GM13976 (cell line): ENCODE measurements around the gene C9orf50.

Source experiments
- DNase-seq: peaks from one replicate; pipeline ENCODE4 v3.0.0; 2012; ENCODE audit warnings: low spot score
- in situ Hi-C: fragments of 300-500 bp; cut with MboI; formaldehyde crosslinking; loops from one replicate; pipeline ENCODE4 v1.12.0; 2022; ENCODE audit warnings: low sequenced_read_pairs, mixed read lengths, inconsistent platforms; ENCODE audit not compliant: unreplicated experiment
- TF ChIP-seq, protein P1 (sequence below): IDR thresholded peaks from 2 replicates; pipeline ENCODE4 v1.5.1; 2012; ENCODE audit warnings: borderline replicate concordance, mild to moderate bottlenecking; ENCODE audit not compliant: insufficient read depth; ENCODE audit errors: extremely low read depth, missing control alignments, control extremely low read depth

C9orf50 gene

DNA sequence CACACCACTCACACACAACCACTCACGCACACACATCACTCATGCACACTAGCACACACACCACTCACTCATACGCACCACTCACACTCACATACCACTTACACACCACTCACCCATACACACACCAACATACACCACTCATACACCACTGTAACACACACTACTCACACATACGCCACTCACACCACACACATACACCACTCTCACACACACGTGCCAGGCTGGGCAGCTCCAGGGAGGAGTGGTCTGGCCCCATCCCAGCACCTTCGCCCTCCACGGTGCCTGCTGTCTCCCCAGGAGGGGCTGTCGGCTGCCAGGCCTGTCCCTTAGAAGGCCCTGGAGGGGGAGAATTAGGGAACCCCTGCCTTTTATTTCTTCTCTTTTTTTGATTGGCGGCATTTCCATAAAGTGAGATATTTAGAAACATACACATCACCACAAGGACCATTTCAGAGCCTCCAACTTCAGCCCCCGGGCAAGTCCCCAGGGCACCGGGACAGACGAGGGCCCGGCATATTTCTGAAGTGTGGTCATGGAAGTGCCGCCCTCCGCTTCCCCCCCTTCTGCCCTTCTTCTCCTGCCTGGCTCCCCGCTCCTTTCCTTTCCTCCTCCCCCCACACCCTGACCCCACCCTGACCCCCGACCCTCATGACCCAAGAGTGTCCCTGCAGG, 27.3 kb upstream of the C9orf50 start:
- in situ Hi-C loops, result loop anchor here (10.0 kb wide), 1 partner anchor 137 kb away; no protein-coding TSS in a partner anchor
- TF ChIP-seq, protein P1, sequence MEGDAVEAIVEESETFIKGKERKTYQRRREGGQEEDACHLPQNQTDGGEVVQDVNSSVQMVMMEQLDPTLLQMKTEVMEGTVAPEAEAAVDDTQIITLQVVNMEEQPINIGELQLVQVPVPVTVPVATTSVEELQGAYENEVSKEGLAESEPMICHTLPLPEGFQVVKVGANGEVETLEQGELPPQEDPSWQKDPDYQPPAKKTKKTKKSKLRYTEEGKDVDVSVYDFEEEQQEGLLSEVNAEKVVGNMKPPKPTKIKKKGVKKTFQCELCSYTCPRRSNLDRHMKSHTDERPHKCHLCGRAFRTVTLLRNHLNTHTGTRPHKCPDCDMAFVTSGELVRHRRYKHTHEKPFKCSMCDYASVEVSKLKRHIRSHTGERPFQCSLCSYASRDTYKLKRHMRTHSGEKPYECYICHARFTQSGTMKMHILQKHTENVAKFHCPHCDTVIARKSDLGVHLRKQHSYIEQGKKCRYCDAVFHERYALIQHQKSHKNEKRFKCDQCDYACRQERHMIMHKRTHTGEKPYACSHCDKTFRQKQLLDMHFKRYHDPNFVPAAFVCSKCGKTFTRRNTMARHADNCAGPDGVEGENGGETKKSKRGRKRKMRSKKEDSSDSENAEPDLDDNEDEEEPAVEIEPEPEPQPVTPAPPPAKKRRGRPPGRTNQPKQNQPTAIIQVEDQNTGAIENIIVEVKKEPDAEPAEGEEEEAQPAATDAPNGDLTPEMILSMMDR, result no peak
- DNase-seq, result no peak

DNA sequence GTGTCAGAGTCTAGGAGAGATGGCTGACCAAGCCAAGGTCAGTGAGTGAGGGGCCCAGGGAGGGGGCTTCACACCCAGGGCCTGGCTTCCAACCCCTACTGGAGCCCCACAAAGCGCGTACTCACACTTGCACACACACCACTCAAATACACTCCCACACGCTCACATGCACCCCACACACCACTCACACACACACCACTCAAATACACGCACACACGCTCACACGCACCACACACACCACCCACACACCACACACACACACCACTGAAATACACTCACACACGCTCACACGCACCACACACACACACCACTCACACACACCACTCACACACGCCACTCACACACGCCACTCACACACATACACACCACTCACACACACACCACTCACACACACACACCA, 26.7 kb upstream of the C9orf50 start:
- no peak for DNase-seq
- in situ Hi-C loops, result loop anchor here (10.0 kb wide), 1 partner anchor 137 kb away; no protein-coding TSS in a partner anchor
- TF ChIP-seq, protein P1, result no peak

DNA sequence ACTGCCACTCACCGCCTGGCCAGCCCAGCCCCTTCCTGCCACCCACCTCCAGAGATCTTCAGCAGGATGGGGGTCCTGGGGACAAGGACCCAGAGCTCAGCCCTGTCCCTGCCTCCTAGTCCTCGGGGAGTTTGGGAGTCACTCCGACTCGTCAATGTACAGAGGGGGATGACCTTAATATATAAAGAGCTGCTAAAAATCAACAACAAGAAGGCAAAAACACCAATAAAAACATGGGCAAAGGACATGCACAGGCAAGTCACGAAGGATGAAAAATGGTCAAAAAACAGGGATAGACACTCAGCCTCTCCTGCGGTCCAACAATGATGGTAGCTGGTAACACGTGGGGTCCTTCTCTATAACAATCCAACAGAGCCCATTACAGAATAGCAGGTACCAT, 25.8 kb upstream of the C9orf50 start:
- in situ Hi-C loops, result loop anchor here (10.0 kb wide), 1 partner anchor 138 kb away; no protein-coding TSS in a partner anchor

DNA sequence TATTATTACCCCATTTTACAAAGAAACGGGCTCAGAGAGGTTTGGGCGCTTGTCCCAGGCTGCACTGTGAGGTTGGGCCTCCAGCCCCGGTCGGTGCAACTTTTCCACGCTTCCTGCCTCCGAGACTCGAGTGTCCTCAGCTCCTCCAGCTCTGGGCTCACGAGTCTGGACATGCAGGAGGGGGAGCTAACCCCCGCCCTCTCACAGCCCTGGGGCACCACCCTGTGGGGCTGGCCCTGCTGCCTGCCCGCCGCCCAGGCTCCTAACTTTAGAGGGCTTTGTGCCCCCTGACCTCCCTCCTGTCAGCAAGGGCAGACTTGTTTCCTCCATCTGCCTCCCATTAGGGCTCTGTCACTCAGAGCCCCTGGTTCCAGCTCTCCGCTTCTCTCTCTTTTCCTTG, 25.4 kb upstream of the C9orf50 start:
- in situ Hi-C loops, result loop anchor here (10.0 kb wide), 1 partner anchor 139 kb away; no protein-coding TSS in a partner anchor
- TF ChIP-seq, protein P1, result no peak
- DNase-seq, result no peak

More for the DNA sequence above, 25.8 kb upstream of the C9orf50 start:
- TF ChIP-seq, protein P1, result no peak
- DNase-seq, result no peak

DNA sequence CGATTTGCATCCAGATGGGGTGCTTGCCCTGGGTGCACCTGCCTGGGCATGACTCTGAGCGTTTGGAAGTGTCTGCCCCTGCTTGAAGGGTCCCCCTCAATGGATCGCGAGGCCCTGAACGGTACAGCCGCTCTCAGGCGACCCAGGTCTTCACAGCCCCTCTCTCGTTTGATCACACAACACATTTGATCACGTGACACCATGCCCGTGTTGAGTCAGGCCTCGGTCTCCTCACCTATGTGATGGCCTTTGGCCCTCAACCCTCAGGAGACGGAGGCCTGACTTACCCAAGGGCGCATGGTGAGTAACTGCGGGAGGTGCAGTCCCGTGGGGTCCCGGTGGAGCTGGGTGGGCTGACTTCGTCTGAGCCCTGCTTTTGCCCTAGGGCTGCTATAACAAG, 24.0 kb upstream of the C9orf50 start:
- in situ Hi-C loops, result loop anchor here (10.0 kb wide), 1 partner anchor 140 kb away; no protein-coding TSS in a partner anchor
- no peak for DNase-seq
- TF ChIP-seq, protein P1, result no peak

DNA sequence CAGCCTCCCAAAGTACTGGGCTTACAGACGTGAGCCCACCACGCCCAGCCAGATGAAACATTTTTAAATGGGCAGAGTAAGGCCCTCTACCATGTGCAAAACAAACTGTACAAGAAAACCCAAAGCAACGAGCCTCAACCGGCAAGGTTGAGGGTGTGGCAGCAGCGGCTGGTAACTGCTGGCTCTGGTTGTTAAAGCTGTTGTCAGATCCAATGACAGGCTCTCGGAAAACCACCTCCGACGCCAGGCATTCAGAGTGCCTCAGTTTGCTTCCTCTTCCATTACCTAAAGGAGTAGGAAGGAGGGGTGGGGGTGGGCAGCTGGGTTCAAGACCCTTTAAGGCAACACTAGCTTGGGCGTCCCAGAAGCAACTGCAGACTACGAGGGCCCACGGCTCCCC, 23.5 kb upstream of the C9orf50 start:
- in situ Hi-C loops, result loop anchor here (10.0 kb wide), 1 partner anchor 140 kb away; no protein-coding TSS in a partner anchor
- TF ChIP-seq, protein P1, result no peak
- DNase-seq, result no peak
